Cardiac atrium fibroblast (primary cell): ENCODE data around the gene POTEG. TPM values are rescaled to one million over a fixed set of nuclear protein-coding genes. Genes with fewer than 3 reads are reported as not detected.

ENCODE experiments used
- total RNA-seq: library from RNA; depleted of rRNA; stranded (reverse); fragments of >200 nt; gene quantifications from 2 replicates; pipeline ENCODE4 v1.2.3, GENCODE V29; 2015

Gene POTEG
- not detected in 2 replicates for total RNA-seq

DNA sequence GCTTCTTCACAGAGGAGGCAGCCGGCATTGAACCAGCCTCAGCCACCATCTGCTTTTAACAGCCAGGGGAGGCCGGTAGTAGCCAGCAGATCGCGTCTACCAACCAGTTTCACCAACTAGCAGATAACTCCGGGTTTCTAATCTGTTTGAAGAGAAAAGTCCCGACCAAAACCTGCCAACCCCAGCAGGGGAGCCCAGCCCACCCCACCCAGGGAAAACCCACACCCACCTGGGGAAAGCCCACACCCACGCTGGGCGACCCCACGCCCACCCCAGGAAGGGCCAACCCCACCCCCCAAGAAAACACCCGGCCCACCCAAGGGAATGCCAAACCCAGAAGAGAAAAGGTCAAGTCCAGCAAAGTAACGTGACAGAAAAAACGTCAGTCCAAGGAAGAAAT, at the start of gene POTEG:
POTEG (minus strand) TSS at position 101 of the 400 bp plus-strand sequence; CDS start at position 49, 52 bp downstream.

